ENCODE measurements around the gene ROBO2. TPM values are rescaled to one million over a fixed set of nuclear protein-coding genes. Genes with fewer than 3 reads are reported as not detected.

ROBO2 gene
- total RNA-seq, 6 donors from 2014 or later, result 12.0 to 29.1 (median 14.0) TPM

- DNase-seq, result no peak
- no peak for TF ChIP-seq EP300 (IDR thresholded peaks at IDR 0.05)
- TF ChIP-seq POLR2A (IDR thresholded peaks at IDR 0.05), result no peak
- no peak for TF ChIP-seq CTCF (IDR thresholded peaks at IDR 0.05)
- TF ChIP-seq POLR2AphosphoS5 (IDR thresholded peaks at IDR 0.05), result no peak
- Histone ChIP-seq H3K27me3 (no peaks in the 10 kb centered on the region), H3K36me3 (no peaks in the 10 kb centered on the region), H3K4me3 (no peak overlapping the region), H3K4me1 (no peaks in the 10 kb centered on the region), H3K27ac (no peak overlapping the region), H3K9me3 (no peaks in the 10 kb centered on the region)
- ATAC-seq (ENCODE audit: low FRiP score in 2 of 2), result no peak
- WGBS, 2 donors, result 56 to 65% methylated on average over 2 of the region's 2 CpGs
Observed at GRCh38 chr3:77500721-77501120, 460.8 kb downstream of the ROBO2 start.

- no peak for TF ChIP-seq EP300 (IDR thresholded peaks at IDR 0.05)
- no peak for TF ChIP-seq POLR2A (IDR thresholded peaks at IDR 0.05)
- no peak for TF ChIP-seq CTCF (IDR thresholded peaks at IDR 0.05)
- TF ChIP-seq POLR2AphosphoS5 (IDR thresholded peaks at IDR 0.05), result no peak
- no peak for ATAC-seq (ENCODE audit: low FRiP score in 2 of 2)
- Histone ChIP-seq H3K36me3 (no peaks in the 10 kb centered on the region), H3K9me3 (no peaks in the 10 kb centered on the region), H3K4me1 (no peaks in the 10 kb centered on the region), H3K4me3 (no peak overlapping the region), H3K27me3 (no peaks in the 10 kb centered on the region), H3K27ac (no peak overlapping the region)
- 82 to 93% methylated on average over 5 of the region's 5 CpGs for WGBS, 2 donors
- DNase-seq, result no peak
Observed at GRCh38 chr3:77506384-77506783, 466.5 kb downstream of the ROBO2 start.

- Histone ChIP-seq H3K27ac (no peak overlapping the region), H3K36me3 (no peaks in the 10 kb centered on the region), H3K4me3 (no peak overlapping the region), H3K9me3 (no peaks in the 10 kb centered on the region), H3K27me3 (no peaks in the 10 kb centered on the region), H3K4me1 (no peaks in the 10 kb centered on the region)
- DNase-seq (no peak), ATAC-seq (ENCODE audit: low FRiP score in 2 of 2) (no peak)
- TF ChIP-seq EP300 (IDR thresholded peaks at IDR 0.05), result no peak
- no peak for TF ChIP-seq CTCF (IDR thresholded peaks at IDR 0.05)
- no peak for TF ChIP-seq POLR2AphosphoS5 (IDR thresholded peaks at IDR 0.05)
- TF ChIP-seq POLR2A (IDR thresholded peaks at IDR 0.05), result no peak
- 39 to 53% methylated on average over 5 of the region's 5 CpGs for WGBS, 2 donors
Observed at GRCh38 chr3:77513542-77513941, 473.6 kb downstream of the ROBO2 start.

- DNase-seq (no peak), ATAC-seq (ENCODE audit: low FRiP score in 2 of 2) (no peak)
- TF ChIP-seq POLR2A (IDR thresholded peaks at IDR 0.05), result no peak
- TF ChIP-seq POLR2AphosphoS5 (IDR thresholded peaks at IDR 0.05), result no peak
- TF ChIP-seq EP300 (IDR thresholded peaks at IDR 0.05), result no peak
- TF ChIP-seq CTCF (IDR thresholded peaks at IDR 0.05), result no peak
- Histone ChIP-seq H3K27ac (no peak overlapping the region), H3K4me1 (no peaks in the 10 kb centered on the region), H3K36me3 (no peaks in the 10 kb centered on the region), H3K4me3 (no peak overlapping the region), H3K9me3 (no peaks in the 10 kb centered on the region), H3K27me3 (no peaks in the 10 kb centered on the region)
Observed at GRCh38 chr3:77514766-77515165, 474.9 kb downstream of the ROBO2 start.

- ATAC-seq (ENCODE audit: low FRiP score in 2 of 2) (no peak), DNase-seq (no peak)
- Histone ChIP-seq H3K4me1 (peaks cover 0 to 3% (median 0%) of the 10 kb centered on the region in 4 donors), H3K9me3 (no peaks in the 10 kb centered on the region), H3K36me3 (no peaks in the 10 kb centered on the region), H3K4me3 (no peak overlapping the region), H3K27me3 (no peaks in the 10 kb centered on the region), H3K27ac (peak overlapping the region in 1 of 4 donors; percentile 17)
- 41 to 48% methylated on average over 3 of the region's 3 CpGs for WGBS, 2 donors
- TF ChIP-seq POLR2A (IDR thresholded peaks at IDR 0.05) (no peak), POLR2AphosphoS5 (IDR thresholded peaks at IDR 0.05) (no peak), EP300 (IDR thresholded peaks at IDR 0.05) (no peak), CTCF (IDR thresholded peaks at IDR 0.05) (no peak)
Observed at GRCh38 chr3:77524463-77524862, 484.6 kb downstream of the ROBO2 start.
